AG04449 (cell line): ENCODE measurements around the gene NOL12.

Source experiments
- CTCF ChIA-PET: fragments of 350-600 bp; formaldehyde crosslinking; extraction: SDS; loops from one replicate; lab custom pipeline; 2021; ENCODE audit warnings: antibody characterized with exemption; lab: Yijun Ruan, JAX
- POLR2A ChIA-PET: fragments of 400-600, 350-600 bp; formaldehyde crosslinking; extraction: SDS; loops from one replicate; lab custom pipeline; 2020; ENCODE audit warnings: antibody characterized with exemption, inconsistent platforms; lab: Yijun Ruan, JAX
- DNase-seq: peaks from one replicate; pipeline ENCODE4 v3.0.0-alpha.2; 2010; ENCODE audit warnings: low read depth, low spot score
- H3K4me3 ChIP-seq: 2 replicates; pipeline ENCODE4 v1.5.1; 2011; ENCODE audit warnings: low read depth, mild to moderate bottlenecking, control low read depth, low read length
- TF ChIP-seq, protein P1 (sequence below): IDR thresholded peaks from one replicate; pipeline ENCODE4 v1.5.1; 2011; ENCODE audit warnings: mild to moderate bottlenecking, moderate library complexity, low read length, control low read depth, inconsistent platforms; ENCODE audit not compliant: insufficient read depth; ENCODE audit errors: missing control alignments

The NOL12 gene

DNA sequence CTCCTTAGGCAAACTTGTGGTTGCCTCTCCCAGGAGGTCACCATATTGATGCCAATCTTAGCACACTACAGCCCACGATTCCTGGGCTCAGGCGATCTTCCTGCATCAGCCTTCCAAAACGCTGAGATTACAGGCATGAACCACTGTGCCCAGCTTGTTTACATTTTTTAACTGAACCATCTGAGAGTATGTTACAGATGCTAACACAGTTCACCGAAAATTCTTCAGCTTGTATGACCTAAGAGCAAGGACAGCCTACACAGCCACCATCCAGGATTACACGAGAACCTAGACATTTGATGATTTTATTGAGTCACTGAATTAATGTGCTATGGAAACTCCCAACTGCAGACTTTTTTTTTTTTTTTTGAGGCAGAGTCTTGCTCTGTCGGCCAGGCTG is 16.6 kb upstream of the NOL12 start:
- CTCF ChIA-PET = interaction anchor here (1.1 to 26.0 kb wide), 4 partner anchors 8 to 63 kb away, joined by 3 to 430 read pairs (median 8); partner anchors contain the start of genes SH3BP1 and TRIOBP
- POLR2A ChIA-PET = interaction anchor here (1.1 to 1.3 kb wide), 2 partner anchors 10 to 11 kb away, joined by 3 to 5 read pairs; partner anchors contain the start of gene PDXP
- TF ChIP-seq, protein P1, sequence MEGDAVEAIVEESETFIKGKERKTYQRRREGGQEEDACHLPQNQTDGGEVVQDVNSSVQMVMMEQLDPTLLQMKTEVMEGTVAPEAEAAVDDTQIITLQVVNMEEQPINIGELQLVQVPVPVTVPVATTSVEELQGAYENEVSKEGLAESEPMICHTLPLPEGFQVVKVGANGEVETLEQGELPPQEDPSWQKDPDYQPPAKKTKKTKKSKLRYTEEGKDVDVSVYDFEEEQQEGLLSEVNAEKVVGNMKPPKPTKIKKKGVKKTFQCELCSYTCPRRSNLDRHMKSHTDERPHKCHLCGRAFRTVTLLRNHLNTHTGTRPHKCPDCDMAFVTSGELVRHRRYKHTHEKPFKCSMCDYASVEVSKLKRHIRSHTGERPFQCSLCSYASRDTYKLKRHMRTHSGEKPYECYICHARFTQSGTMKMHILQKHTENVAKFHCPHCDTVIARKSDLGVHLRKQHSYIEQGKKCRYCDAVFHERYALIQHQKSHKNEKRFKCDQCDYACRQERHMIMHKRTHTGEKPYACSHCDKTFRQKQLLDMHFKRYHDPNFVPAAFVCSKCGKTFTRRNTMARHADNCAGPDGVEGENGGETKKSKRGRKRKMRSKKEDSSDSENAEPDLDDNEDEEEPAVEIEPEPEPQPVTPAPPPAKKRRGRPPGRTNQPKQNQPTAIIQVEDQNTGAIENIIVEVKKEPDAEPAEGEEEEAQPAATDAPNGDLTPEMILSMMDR = no peak
- DNase-seq = no peak
- no peak overlapping the region for H3K4me3 ChIP-seq

DNA sequence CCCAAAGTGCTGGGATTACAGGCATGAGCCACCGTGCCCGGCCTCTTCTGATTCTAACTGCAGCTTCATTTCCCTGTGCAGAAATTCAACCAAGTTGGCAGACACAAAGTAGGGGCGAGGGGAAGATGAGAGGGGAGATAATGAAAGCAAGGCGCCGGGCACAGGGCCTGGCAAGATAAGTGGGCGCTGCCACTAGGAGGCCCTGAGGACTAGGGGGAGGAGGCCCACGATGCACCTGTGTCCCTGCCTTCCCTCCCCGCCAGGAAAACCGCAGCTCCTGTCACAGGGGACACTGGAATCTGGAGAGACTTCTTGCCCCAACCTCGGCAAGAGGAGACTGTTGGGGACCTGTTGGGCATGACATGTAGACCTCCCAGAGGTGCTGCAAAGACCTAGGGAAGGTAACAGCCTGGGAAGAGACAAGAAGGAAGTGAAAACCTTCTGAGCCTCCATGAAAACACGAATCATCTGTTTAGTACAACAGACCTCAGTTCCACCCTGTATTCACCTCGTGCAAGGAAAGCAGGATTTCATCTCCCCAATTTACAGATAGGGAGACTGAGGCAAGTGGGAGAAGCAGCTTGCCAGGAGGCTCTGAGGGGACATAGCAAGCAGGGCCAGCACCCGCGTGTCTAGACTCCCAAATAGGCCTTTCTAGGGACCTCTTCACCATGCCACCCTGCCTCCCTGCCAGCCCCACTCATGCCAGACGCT is 13.8 kb upstream of the NOL12 start:
- CTCF ChIA-PET = interaction anchor here (4.0 to 26.0 kb wide), 3 partner anchors 9 to 33 kb away, joined by 20 to 430 read pairs (median 32); partner anchors contain the start of gene SH3BP1
- DNase-seq = no peak
- no peak overlapping the region for H3K4me3 ChIP-seq
- TF ChIP-seq, protein P1 = no peak
- POLR2A ChIA-PET = no interaction called here

DNA sequence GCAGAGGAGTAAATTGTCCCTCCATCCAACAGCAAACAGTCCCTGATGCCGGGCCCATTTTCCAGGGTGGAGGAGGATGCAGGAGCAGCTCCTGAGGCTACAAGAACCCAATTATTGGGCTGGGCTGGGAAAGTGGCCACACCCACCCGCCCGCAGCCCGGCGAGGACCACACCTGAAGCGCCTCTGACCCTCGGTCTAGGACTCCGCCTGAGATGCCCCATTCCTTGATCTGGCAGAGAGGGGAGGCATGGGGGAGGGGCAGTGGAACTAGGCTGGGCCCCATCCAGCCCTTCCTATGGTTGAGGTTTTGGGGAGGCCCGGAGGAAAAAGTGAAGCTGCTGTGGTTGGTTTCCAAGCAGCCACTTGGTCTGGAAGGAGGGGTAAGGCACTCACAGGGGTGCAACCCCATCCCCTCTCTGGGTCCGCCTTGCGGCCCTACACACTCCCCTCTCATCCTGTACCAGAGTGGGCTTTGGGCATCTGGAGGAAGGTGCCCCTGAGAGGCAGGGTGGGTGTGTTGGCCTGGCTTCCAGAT is 13.2 kb upstream of the NOL12 start:
- H3K4me3 ChIP-seq = no peak overlapping the region
- TF ChIP-seq, protein P1 = no peak
- CTCF ChIA-PET = interaction anchor here (4.0 to 26.0 kb wide), 3 partner anchors 9 to 34 kb away, joined by 20 to 430 read pairs (median 32); partner anchors contain the start of gene SH3BP1
- POLR2A ChIA-PET = no interaction called here
- no peak for DNase-seq

DNA sequence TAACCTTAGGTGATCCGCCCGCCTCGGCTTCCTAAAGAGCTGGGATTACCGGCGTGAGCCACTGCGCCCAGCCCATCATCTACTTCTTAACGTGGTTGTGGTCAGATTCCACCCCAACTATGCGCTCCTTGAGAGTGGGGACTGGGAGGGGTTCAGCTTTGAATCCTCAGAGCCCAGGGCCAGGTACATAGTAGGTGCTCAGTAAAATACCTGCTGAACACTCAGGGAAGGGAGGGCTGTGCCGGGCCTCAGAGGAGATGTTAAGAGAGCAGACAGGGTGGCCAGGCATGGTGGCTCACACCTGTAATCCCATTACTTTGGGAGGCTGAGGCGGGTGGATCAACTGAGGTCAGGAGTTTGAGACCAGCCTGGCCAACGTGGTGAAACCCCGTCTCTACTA is 11.9 kb upstream of the NOL12 start:
- POLR2A ChIA-PET = interaction anchor here (1.5 to 3.5 kb wide), 2 partner anchors 10 to 13 kb away, joined by 7 to 50 read pairs; no protein-coding TSS in a partner anchor
- CTCF ChIA-PET = interaction anchor here (0.6 to 26.0 kb wide), 6 partner anchors 8 to 36 kb away, joined by 3 to 430 read pairs (median 26); partner anchors contain the start of gene SH3BP1
- no peak for DNase-seq
- TF ChIP-seq, protein P1 = no peak
- H3K4me3 ChIP-seq = no peak overlapping the region

DNA sequence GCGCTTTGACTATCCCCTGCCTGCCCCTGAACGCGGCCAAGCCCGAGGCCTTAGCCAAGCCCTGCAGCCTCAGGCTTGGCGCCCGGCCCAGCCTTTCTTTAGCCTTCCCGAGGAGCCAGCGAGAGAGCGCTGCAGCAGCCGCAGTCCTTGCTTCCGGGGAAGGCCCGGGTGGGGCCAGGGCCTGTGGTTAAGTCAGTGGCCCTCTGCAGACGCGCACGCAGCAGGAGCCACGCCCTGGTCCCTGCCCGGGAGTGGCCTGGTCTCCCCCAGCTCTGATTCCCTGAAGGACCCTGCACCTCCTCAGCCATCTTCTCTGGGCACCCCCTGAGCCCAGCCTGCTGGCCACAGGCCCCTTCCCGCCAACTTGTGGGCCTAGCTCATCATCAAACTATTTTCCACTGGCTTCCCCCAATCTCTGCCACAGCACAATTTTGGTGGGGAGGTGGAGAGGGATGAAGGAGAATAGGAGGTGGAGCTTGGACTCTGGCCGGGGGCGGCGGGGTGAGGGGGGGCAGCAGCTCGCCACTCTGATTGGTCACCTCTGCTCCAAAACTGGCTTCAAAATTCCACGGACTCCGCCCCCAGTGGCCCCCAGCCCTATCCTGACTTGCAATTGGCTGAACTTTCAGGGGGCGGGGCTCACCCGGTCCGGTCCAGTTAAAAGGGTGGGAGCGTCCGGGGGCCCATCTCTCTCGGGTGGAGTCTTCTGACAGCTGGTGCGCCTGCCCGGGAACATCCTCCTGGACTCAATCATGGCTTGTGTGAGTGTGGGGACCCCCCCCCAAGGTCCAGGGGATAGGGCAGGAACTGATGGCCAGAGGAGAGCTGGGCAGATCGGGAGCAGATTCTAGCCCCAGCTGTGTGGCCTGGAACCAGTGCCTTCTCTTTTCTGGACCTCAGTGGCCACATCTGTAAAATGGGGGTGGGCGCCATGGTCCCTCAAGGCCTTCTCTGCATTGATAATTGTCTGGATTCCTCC is 10.9 kb upstream of the NOL12 start, which contains the start of gene LGALS1:
Gene LGALS1, plus strand, starts transcription at position 686 of the 979 bp plus-strand sequence. Its CDS starts 67 bp downstream, at position 753.
- POLR2A ChIA-PET = interaction anchor here (0.6 to 3.5 kb wide), 26 partner anchors 11 to 1895 kb away, joined by 3 to 52 read pairs (median 6); partner anchors contain the start of genes GGA1, NOL12, PDXP and TRIOBP
- peak; percentile 85 for DNase-seq
- CTCF ChIA-PET = interaction anchor here (0.8 to 16.5 kb wide), 9 partner anchors 7 to 117 kb away, joined by 3 to 333 read pairs (median 4); partner anchors contain the start of genes GGA1, PDXP and SH3BP1
- peak within 1 kb of the TSS; percentile 97 for H3K4me3 ChIP-seq
- TF ChIP-seq, protein P1 = no peak
